Stimulated activated CD4-positive, alpha-beta T cell treated with anti-CD3 and anti-CD28 coated beads, Interleukin-12 subunit alpha, Interleukin-12 subunit beta, amount 100 ng/mL, for 48 hours (primary cell): ENCODE measurements around the gene NRGN.

ENCODE experiments used
- DNase-seq, 3 donors: peaks; one replicate each; pipeline ENCODE4 v3.0.0-alpha.2; 2020; ENCODE audit warnings: low read depth in 2 of 3, low spot score in 1 of 3

The NRGN gene

DNA sequence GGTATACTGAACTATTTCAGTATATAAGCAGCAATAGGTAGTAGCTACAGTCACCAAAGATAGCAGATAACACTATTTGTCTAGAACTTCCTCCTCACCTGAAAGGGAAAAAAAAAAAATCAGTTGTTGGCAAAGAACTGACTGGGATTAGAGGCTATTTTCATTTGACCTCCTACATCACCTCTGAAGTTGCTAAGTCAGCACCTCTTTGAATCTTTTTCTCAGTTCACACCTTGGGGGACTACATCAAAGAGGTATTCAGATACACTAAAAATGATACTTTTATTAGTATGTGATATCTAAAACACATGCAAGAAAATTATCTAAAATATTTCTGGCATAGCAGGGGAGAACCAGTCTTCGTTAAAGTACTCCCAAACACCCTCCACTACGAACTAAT is 44.3 kb downstream of the NRGN start:
- DNase-seq: no peak

- no peak for DNase-seq
These were observed 48.8 kb downstream of the NRGN start for GRCh38 chr11:124788521-124788920.

DNA sequence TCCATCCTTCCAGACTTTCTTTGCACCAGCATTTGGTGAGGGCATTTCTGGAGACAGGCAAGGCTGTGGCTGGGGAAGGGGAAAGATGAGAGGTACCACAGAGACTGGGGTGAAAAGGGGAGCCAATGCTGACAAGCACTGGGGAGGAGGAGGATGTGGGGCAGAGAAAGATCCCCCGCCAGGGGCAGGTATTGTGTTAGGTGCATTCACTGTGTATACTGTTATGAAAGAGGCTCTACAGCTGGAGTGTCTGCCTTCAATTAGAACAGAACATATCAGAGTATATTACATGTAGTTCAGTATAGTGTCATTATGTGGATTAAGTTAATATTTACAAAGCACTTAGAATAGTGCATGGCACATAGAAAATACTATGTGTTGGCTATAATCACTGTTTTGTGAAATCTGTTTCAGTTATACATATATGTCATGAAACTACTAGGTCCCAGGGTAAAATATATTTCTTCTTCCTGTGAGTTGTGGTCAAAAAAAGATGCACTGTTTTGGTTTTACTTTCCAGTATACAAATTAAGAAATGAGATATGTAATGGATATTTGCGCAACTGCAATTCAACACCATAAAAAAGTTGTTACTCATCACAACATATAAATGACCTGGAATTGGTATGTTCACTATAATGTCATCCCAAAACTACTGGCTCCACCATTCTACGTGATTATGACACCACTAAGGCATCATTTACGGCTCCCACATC is 52.0 kb downstream of the NRGN start:
- DNase-seq: no peak

- DNase-seq: peak in 1 of 3 donors; percentile 8
These were observed 53.9 kb downstream of the NRGN start for GRCh38 chr11:124793466-124794278.

DNA sequence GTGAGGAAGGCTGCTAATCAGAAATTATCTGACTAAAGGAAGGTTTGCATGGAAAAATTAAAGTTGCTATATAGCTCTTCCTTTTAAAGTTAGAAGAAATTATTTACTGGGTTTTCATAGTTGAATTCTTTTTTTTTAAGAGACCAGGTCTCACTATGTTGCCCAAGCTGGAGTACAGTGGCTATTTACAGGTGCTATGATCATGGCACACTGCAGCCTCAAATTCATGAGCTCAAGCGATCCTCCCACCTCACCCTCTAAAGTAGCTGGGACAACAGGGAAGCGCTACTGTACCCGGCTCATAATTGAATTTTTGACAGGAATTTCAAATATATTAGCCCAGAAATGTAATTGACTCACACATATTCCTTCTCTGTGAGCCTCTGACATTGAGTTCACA is 56.6 kb downstream of the NRGN start:
- no peak for DNase-seq
